ENCODE data around the gene ZDHHC8.

ZDHHC8 gene

DNA sequence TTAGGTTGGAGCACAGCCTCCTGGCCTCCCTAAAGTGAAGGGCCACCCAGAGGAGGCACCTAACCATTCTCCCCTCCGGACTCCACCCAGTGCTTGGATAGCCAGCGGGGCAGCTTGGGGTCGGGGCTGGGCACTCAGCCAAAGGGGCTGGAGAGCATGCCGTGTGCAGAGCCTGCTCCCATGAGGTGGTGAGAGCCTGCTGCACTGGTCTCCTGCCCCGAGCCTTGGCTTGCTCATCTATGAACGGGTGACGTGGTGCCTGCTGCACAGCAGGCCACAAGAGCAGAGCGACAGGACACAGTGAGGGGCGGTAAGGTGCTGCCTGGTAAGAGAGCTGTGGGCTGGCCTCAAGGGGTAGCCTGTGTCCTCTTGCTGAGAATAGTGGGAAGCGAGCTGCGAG, 33.3 kb downstream of the ZDHHC8 start:
- DNase-seq: no peak

DNA sequence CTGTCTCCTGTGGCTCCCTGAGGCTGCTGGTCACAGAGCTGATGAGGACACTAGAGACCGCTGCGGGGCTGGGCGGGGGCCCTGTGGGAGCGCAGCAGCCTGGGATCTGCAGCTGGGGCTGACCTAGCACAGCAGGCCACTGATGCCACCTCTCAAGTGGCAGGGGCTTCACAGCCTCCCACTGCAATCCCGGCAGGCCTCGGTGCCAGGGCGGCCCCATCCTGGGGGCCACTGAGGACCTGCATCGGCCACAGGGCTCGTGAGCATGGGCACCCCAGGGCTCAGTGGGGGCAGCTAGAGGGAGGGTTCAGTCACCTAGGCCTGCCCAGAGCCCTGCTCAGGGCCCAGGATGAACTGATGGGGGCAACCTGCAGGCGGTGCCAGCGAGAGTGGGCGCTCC, 33.8 kb downstream of the ZDHHC8 start:
- no peak for DNase-seq

DNA sequence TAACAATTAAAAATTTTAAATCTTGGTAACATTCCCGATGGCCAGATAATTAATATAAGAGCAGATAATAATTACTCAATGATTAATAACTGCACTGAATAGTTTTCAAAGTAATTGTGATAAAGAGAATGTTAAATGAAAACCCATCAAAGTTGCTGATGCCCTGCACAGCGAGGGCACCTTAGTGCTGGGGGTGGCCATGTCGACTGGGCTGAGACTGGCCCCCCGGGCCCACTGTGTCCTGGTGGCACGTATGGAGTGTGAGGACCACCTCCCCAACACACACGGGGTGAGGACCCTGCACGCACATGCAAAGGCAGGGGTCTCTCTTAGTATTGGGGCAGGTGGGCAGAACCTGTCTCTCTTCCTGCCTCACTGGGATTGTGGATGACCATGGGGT, 34.3 kb downstream of the ZDHHC8 start:
- no peak for DNase-seq

DNA sequence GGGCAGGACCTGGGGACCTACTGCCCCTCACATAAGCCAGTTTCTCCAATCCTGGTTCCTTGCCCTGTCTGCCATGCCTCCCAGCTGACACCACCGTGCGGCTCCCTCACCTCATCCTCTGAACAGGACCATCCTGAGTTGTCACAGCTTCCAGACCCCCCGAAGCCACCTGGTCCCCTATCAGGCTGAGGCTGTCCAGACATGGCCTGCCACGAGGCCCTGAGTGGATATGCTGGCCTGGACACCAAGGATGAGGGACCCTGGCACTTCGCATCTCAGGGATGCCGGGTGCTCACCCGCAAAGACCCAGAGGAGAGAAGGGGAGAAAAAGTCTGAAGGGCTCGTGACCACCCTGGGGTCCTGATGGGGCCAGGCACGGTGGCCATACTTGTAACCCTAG, 35.1 kb downstream of the ZDHHC8 start:
- DNase-seq: no peak

DNA sequence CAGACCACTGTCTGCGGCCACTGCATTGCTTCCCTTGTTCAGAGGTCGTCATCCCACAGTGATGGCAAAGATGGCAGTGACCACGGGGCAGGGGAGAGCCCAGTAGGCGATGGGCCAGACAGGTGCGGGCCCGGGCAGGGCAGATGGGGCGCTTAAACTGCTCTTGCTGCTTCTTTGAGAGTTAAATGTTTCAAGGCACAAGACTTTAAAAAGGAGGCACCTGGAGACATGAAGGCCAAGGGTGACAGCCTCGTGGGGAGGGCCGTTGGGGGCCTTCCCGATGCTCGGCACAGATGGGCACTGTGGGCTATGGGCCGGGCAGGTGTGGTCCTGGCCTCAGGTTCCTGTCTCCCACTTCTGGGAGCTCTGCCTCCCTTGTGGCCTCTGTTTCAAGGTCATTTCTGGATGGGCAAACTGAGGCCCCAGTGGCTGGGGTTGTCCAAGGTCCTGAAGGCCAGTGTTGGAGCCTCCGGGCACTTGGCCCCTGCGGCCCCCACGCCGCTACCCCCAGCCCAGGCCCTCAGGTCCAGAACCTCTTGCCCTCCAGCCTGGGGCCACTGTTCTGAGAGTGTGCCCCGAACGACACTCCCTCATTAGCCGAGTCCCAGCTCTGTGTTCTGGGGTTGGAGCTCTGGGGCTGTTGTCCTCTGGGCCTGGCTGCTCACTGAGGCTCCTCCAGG, 36.2 kb downstream of the ZDHHC8 start:
- DNase-seq: no peak

GRCh38 chr22:20169253-20169822, 37.7 kb downstream of the ZDHHC8 start:
- DNase-seq: no peak

DNA sequence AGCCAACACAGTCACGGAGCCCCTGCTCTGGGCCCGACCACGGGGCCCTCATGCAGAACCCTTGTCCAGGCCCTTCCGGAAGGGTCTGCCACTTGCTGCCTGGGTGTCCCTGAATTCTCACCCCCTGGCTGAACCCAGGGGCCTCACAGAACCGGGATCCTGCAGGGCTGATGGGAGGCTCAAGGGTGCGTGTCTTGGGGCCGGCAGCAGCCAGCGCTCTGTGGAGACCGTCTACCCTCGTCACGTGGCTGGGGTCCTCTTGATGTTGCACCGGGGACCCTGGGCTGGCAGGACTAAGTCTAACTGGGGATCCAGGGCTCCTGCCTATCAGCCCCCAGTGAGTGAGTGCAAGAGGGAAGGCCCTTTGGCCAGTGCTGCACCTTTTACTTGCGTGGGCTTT, 38.6 kb downstream of the ZDHHC8 start:
- no peak for DNase-seq

- no peak for DNase-seq
These were observed 39.9 kb downstream of the ZDHHC8 start for GRCh38 chr22:20171288-20172140.

- DNase-seq: no peak
These were observed 40.6 kb downstream of the ZDHHC8 start for GRCh38 chr22:20172141-20172613.

- no peak for DNase-seq
These were observed 41.6 kb downstream of the ZDHHC8 start for GRCh38 chr22:20173246-20173645.

DNA sequence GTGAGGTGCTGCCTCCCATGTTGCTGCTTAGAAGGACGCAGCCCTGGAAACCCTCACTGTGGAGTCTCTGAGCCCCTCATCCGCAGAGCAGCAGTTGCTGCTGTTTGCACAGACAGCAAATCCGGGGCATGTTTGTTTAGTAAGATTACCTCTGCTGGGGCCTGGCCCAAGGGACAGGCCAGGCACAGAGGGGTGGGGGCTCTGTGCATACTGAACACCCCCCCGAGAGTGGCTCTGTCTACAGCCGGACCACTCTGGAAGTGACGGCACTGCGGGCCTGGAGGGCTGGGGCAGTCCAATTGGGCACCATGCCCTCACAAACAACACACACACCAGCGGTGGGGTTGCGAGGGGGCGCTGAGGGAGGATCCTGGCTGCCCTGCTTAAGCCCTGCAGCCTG, 42.2 kb downstream of the ZDHHC8 start:
- DNase-seq: no peak

DNA sequence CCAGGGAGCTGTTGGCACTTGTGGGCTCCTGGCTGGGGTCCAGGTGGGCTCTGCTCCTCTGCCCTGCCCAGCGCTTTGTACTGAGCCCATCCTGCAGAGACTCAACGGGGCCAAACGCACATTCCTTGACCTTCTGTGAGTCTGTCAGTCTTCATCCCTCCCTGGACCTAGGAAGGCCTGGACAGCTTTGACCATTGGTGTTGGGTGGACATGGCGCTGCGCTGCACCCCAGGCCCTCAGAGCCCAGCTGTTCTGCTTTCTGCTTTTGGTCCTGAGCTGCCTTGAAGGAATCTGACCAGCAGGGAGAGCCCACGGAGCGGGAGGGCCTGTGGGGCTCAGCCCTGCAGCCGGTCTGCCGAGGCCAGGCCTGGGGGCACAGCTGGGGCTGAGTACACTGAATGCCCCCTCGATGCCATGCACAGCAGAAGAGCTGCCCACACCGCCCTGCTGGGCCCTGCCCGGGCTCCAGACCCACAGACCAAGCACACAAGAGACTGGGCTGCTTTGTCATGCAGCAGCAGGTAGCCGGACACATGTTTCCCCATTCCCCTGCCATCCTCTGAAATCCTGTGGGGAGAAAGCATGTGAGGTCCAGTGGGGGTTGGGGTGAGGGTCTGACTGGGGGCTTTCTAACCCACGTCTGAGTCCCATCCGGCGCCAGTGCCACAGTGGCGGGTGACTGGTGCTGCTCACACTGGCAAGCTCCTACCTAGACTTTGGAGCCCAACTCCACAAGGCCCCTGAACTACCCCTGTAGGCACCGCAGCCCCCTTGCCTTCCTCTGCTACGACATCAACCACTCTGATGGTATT, 43.4 kb downstream of the ZDHHC8 start:
- DNase-seq: no peak

DNA sequence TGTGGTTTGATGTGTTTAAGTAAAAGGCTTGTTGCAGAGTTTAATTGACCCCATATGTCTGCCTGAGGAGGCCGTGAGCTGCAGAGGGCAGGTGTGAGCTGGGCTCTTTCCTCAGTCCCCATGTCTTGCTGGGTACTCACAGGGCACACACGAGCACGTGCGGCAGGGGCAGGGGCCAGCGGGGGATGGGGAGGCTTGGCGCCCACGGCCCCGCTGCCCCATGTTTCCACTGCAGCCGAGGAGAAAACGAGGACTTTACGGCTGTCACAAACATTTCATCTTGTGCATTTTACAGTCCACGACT, 43.9 kb downstream of the ZDHHC8 start:
- no peak for DNase-seq

GRCh38 chr22:20176421-20177085, 44.9 kb downstream of the ZDHHC8 start:
- DNase-seq: no peak

- DNase-seq: no peak
These were observed 45.8 kb downstream of the ZDHHC8 start for GRCh38 chr22:20177217-20177911.

DNA sequence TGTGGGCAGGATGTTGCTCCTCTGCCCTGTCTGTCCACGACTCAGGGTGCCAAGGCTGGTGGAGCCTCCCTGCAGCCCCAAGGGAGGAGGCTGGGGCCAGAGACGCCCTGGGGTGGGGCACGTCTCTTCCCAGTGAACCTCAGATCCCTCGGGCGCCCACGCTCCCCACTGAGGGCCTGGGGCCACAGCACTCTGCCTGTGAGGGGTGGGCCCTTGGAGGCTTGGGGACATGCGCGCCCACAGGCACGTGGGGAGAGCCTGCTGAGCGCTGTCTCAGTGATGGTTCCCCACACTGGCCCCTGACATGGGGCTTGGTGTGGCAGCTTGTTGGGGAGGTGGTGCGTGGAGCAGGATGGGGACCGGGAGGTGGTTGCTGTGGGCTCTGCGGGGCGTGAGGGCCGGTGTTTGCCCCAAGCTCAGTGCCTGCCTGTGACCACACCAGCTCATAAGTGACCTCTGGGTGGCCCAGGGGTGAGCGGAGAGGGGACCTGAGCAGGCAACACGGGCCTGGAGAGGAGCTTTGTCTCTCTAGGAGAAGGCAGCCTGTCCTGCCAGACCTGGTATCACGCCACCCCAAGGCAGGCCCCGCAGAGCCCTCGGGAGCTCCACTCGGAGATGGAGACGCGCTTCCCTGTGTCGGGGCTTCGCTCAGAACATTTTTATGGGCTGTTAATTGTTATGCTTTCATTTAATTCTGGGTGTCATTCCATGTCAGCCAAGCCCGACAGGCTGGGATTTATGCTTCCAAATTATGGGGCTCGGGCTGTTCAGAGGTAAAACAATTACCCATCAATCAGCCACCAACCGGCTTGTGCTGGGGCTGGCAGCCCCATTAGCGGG, 46.7 kb downstream of the ZDHHC8 start:
- no peak for DNase-seq

GRCh38 chr22:20178915-20179227, 47.3 kb downstream of the ZDHHC8 start:
- DNase-seq: no peak

DNA sequence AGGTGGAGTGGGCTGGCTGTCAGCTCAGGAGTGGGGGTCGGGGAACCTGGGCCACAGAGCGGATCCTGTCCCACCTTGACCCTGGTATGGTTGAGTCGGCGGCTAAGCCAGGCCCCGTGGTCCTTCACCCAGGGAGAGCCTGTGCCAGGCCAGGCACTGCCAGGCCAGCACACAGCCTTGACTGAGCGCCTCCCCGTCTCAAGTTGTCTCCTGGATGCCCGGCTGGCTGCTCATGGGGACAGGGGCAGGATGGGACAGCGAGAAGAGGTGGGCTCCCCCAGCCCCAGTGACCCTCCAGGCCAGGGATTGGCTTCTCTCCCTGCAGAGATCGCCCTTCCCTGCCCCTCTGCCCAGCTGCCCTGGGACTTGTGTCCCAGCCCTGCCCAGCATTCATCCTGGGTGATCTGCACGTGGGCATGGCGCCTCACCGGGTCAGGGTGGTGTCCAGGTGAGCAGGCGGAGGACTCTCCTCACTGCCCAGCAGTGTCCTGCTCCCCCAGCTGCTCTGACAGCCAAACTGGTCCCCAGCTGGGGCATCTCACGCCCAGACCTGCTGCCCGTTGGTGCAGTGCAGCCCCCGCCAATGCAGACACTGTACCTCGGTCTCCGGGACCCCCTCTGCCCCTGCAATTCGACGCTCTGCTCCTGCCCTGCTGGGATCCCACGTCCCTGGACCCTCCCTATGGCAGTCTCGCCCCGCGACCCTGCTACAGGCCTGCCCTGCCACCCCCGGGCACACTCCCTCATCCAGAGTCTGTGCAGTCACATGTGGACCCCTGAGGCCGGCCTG, 48.0 kb downstream of the ZDHHC8 start:
- DNase-seq: no peak

GRCh38 chr22:20180245-20180630, 48.6 kb downstream of the ZDHHC8 start:
- DNase-seq: no peak

DNA sequence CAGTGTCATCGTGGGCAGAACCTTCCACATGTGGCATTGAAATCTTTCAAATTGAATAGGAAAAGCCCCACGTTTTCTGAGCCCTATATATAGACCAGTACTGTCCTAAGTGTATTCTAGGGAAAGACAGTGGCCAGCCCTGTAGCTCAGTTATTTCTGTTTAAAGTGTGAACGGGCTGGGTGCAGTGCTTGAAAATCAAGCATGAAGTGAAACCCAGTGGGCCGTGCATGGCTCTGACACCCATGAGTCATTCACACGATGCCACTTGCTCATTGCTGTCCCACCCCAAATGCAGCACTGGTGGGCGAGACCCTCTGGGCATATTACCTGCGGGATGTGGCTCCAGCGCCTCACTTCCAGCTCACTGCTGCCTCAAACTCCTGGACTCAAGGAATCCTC, 49.0 kb downstream of the ZDHHC8 start:
- DNase-seq: no peak
